Pons (tissue), 1 donor: ENCODE measurements around the gene MT1F.
A peak's percentile ranks its signal among the peaks of the same experiment; 100 is the strongest.
"Not testable (repeated sequence)": the region's sequence is repeated elsewhere in the genome, so short reads cannot be mapped to it uniquely, and the experiment has no call there.

Experiments
- DNase-seq: peaks from one replicate; pipeline ENCODE4 v3.0.0-alpha.2; 2016; ENCODE audit warnings: low spot score

The MT1F gene

GRCh38 chr16:56672761-56673536 lies 15.2 kb downstream of the MT1F start:
- DNase-seq: no peak

DNA sequence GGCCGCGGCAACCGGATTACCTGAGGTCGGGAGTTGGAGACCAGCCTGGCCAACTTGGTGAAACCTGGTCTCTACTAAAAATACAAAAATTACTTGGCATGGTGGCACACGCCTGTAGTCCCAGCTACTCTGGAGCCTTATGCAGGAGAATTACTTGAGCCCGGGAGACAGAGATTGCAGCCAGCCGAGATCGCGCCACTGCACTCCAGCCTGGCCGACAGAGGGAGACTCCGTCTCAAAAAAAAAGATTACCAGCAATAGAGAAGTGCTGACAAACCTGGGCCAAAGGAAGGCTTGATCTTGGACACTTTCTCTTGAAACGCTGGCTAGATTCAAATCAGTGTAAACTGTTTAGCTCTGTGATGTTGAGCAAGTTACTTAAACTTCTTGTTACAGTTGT lies 16.2 kb downstream of the MT1F start:
- DNase-seq: no peak

GRCh38 chr16:56674570-56674969 lies 16.8 kb downstream of the MT1F start:
- DNase-seq: not testable (repeated sequence)

DNA sequence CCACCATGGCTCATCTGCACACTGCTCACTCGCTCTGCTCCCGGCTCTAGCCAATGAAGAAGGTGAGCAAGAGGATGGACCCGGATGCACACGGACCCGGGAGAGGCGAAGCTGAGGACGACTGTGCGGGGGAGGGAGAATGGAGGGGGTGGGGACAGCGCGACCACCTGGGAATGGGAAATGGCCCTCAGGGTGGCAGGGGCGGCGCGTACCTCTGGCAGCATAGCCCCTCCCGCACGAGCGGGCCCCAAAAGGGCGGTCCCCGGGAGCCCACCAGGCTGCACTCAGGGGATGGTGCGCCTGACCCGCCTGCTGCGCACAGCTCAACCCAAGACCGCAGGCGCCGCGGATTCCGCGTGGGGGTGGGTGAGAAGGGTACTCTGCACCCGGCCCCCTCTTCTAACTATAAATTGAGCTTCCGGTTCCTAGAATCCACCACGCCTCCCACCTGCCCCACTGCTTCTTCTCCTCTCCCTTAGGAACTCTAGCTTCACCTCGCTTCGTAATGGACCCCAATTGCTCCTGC lies 18.0 kb downstream of the MT1F start:
- DNase-seq: no peak

- DNase-seq: no peak
These were observed 19.7 kb downstream of the MT1F start for GRCh38 chr16:56677474-56677873.

DNA sequence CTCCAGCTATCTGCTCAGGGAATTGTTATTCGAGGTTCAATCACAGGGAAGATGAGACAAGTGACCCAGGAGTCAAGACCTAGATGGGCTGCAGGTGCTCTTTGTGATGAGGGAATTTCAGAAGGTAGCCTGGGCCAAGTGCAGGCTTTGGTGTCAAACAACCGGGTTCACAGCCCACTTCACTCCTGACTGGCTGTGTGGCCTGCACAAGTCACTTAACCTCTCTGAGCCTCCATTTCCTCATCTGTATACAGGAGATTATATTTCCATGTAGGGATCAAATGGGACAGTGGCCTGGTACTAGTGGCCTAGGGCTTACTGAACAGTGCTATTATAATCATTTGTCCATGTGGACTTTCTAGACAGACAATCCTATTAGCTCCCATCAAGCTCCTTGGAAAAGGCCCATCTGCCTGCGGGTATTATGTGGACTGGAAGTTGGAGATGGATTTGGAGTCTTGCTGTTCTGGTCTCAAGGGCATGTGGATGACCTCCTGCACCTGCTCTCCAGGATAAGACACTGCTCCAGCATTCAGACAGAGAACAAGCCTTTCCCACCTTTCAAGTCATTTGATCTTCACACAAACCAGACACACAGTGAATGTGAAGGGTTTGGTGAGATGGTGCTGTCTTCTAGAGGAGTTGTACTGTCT lies 21.4 kb downstream of the MT1F start:
- no peak for DNase-seq

GRCh38 chr16:56679818-56680217 lies 22.1 kb downstream of the MT1F start:
- DNase-seq: no peak

- DNase-seq: peak; percentile 73
These were observed 24.4 kb downstream of the MT1F start, which contains the start of gene MT1X for GRCh38 chr16:56681939-56682702. Gene MT1X (plus strand): TSS chr16:56682470. CDS start chr16:56682541, 71 bp downstream.

- DNase-seq: no peak
These were observed 25.1 kb downstream of the MT1F start for GRCh38 chr16:56682703-56683397.

DNA sequence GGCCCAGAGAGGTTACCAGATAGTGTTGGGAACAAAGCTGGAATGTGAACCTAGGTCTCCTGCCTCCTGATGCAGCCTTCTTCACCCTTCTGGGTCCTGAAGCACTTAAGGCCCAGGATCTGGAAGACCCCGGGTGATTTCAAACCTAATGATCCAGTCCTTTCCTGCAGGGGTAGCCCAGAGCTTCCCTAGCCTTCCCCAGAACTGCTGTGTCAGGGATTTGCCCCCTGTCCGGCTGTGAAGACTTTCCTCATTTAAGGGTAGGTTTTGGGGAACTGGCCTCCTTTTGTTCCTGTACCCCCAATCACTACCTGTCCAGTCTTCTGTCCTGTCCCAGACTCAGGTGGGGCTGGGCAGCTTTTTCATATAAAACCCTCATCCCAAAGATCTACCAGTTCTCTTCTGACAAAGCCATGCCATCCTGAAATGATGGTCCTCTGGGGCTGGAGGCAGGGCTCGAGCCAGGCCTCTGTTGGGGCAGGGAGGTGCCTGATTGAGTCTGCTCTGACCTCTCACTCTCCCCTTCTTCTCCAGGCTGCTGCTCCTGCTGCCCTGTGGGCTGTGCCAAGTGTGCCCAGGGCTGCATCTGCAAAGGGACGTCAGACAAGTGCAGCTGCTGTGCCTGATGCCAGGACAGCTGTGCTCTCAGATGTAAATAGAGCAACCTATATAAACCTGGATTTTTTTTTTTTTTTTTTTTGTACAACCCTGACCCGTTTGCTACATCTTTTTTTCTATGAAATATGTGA lies 25.8 kb downstream of the MT1F start:
- DNase-seq: no peak

DNA sequence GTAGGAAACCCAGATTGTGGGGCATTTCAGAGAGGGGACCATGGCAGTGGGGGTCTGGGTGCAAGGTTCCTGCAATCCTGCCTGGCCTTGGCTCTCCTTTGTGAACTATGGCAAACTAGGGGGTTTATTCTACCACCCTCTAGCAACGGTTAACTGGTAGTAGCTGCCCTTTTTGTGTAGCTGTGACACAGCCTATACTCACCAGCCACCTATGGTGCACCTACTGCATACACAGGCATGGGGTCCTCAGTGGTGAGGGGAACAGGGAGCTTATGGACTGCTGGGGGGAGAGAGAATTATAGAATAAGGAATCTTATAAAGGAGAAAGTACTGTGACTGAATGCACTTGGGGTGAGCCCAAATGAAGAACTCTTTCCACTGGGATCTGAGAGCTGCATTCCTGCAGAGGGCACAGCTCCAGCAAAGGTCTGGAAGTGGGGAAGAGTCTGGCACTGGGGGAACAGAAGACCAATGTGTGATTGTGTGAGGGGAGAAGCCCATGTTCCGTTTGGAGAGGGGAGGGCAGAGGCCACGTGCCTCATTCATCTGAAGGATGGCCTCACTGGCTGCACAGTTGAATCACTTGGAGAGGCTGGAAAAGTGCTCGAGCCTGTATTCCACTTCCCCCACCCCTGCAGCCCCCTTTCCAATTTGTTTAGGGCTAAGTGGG lies 26.6 kb downstream of the MT1F start:
- DNase-seq: no peak

DNA sequence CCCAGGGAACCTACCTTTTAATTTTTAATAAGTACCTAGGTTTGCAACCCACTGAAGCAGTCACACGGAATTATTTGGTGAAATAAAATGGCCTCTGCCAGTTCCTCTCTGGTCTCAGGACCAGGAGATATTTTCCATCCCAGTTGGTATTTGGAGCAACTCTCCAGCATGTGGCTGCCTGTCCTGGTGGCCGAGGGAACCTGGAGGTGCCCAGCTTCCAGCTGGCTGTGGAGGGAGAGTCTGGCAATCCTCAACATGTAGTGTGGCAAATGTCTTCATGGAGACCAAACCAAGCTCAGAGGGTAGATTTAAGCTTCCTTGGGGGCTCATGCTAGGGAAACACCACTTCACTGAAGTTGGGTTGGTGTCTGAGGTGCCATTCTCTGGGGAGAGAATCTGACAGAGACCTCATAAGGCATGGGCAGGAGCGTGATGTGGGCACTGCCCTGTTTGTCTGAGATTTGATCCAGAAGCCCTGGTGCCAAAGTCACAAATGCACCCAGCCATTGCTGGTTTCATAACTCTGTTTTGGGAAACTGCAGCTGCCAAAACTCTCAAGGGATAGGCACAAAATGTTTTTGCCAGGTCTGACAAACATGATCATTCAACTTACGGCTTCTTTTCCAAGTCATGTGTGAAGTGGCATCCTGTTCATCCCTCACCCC lies 27.3 kb downstream of the MT1F start:
- DNase-seq: no peak

DNA sequence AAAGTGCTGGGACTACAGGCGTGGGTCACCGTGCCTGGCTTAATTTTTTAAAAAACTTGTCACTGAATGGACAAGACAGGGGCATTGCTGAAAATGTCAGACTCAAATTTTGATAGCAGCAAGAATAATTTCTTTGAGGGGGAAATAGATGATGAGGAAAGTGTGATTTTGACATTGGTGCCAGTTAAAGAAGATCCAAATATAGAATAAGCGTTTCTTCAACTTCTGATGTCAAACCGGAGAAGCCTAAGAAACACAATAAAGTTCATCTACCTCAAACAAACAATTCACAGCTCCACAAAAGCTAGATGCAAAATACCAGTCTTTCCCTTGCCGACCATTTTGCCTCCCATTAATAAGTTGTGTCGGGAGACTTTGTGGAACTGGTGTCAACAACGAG lies 29.0 kb downstream of the MT1F start:
- DNase-seq: no peak

DNA sequence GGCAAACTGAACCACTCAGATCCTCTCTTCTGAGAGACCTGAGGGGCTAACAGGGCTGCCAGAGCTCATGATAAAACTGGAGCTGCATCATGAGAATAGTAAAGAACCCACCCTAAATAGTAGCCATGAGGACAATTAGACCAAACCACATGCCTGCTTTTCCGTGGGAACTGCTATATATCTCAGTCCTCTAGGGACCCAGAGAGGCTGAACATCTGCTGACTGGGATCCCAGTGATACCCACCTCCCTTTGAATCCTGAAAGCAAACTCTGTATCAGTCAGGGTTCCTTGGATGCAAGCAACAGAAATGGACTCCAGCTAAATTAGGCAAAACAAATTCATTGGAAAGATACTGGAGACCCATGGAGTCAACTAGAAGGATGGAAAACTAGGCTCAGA lies 31.0 kb downstream of the MT1F start:
- DNase-seq: no peak

GRCh38 chr16:56689171-56689570 lies 31.4 kb downstream of the MT1F start:
- DNase-seq: no peak

GRCh38 chr16:56690420-56691122 lies 32.8 kb downstream of the MT1F start:
- DNase-seq: no peak

- DNase-seq: no peak
These were observed 34.1 kb downstream of the MT1F start for GRCh38 chr16:56691885-56692284.

DNA sequence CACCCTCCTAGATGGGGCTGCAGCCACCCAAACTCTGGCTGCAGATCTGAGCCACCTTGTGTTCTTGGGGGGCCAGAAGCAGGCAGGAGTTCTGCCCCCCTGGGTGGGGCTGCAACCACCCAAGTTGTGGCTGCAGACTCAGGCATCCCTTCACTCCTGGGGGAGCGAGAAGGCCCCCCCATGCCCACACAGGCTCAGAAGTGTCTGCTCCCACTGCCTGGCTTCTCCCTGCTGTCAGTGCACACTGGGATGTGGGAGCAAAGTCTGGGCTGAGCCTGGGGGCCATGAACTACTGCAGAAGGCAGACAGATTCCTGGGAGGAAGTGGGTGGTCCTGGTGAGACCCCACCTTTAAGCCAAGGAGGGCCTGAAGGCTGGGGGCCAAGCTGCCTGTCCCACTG lies 37.5 kb downstream of the MT1F start:
- no peak for DNase-seq

DNA sequence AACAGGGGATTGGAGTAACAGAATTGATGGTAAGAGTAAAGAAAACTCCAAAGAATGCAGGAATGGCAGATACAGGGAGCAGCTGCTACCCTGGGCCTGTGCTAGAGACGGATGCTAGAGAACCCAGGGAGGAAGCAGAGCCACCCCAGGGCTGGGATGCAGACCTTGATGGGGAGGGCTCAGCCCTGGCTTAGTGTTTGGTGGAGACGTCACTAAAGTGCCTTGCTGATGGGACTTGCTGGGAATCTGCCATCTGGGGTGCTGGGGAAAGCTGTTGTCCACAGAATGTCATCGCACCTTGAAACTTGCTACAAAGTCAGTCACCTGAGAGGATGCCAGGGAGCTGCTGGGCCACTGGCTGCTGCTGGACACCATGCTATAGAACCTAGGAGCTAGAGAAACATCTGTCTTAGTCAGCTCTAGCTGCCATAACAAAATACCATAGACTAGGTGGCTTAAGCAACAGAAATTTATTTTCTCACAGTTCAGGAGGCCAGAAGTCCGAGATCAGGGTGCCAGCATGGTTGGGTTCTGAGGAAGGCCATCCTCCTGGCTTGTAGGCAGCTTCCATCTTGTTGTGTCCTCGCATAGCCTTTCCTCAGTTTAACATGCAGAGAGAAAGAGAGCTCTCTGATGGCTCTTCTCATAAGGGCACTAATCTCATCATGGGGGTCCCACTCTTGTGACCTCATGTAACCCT lies 39.8 kb downstream of the MT1F start:
- DNase-seq: no peak
